Transverse colon (tissue), 3 donors: ENCODE results near the gene KRT1.

Source experiments
- POLR2A ChIP-seq: fragments of 450-650 bp; IDR thresholded peaks from one replicate; pipeline ENCODE4 v1.6.1; 2016; ENCODE audit warnings: antibody characterized with exemption, mild to moderate bottlenecking, moderate library complexity
- TF ChIP-seq, protein P1 (sequence below), 5 experiments: fragments of 200-600 bp in 3 of 5; fragments of 450-650 bp in 2 of 5; sonication (generic) in 3 of 5; IDR thresholded peaks; 1 replicate in 2 of 5; 2 replicates in 3 of 5; pipeline ENCODE4 v1.5.1; 2016 to 2017; ENCODE audit warnings: antibody characterized with exemption in 5 of 5, inconsistent platforms in 3 of 5, mild to moderate bottlenecking in 2 of 5, moderate library complexity in 1 of 5

DNA sequence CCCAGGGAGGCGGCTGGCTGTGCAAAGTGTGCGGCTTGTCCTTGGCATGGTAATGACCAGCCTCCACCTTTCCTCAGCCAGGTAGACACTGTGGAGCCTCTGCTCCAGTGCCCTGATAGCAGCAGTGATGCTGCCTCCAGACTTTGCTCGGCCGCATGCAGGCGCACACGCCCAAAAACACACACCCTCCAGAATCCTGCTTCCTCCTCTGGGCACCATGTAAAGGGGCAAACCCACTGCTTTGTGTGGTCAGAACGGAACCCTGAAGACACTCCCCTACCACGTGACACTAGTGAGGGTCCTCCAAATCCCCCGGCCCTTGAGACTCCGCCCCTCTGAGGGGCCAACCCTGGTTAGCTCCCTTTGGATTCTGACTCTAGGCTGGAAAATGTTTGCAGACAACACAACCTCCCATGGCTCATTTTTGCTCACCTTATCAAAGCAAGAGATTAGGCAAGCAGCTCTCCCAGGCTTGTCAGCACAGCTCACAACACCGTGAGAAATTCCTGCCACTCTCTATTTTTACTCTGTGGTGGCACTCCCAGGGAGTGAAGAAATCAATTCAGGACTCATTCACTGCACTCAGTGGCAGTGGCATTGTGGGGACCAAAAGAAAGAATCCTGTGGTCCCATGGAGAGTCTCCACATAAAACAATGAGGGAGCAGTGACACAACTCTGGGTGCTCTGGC is 18.6 kb upstream of the KRT1 start:
- TF ChIP-seq POLR2A = no peak
- TF ChIP-seq, protein P1, sequence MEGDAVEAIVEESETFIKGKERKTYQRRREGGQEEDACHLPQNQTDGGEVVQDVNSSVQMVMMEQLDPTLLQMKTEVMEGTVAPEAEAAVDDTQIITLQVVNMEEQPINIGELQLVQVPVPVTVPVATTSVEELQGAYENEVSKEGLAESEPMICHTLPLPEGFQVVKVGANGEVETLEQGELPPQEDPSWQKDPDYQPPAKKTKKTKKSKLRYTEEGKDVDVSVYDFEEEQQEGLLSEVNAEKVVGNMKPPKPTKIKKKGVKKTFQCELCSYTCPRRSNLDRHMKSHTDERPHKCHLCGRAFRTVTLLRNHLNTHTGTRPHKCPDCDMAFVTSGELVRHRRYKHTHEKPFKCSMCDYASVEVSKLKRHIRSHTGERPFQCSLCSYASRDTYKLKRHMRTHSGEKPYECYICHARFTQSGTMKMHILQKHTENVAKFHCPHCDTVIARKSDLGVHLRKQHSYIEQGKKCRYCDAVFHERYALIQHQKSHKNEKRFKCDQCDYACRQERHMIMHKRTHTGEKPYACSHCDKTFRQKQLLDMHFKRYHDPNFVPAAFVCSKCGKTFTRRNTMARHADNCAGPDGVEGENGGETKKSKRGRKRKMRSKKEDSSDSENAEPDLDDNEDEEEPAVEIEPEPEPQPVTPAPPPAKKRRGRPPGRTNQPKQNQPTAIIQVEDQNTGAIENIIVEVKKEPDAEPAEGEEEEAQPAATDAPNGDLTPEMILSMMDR (IDR thresholded peaks at IDR 0.05) = no peak
